Measurements from ENCODE around the gene MT1M. TPM values are rescaled to one million over a fixed set of nuclear protein-coding genes. Genes with fewer than 3 reads are reported as not detected.

The MT1M gene
- total and polyA plus RNA-seq, 4 donors, result 4.0 to 10.5 (median 5.4) TPM

DNA sequence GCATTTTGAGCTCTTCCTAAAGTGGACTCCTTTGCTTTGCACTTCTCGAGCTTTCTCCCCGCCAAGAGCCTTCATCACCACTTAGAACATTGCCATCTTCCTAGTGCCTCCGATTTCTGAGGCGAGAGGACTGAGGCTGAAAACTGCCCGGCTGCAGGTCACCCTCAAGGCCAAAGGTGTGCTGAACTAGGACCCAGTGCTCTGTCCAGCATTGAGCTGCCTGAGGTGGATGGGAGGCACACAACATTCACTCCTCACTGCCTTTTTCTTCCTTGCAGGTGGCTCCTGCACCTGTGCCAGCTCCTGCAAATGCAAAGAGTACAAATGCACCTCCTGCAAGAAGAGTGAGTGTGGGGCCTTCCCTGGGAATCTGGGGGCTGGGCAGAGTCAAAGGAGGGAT is 11.4 kb downstream of the MT1M start:
- peaks cover 11% of the 10 kb centered on the region for H3K4me1 ChIP-seq (ENCODE audit: control insufficient read depth, insufficient read depth, low read length)
- H3K27me3 ChIP-seq (ENCODE audit: control insufficient read depth, insufficient read depth, low read length), result peaks cover 91% of the 10 kb centered on the region
- 53% methylated on average over 5 of the region's 5 CpGs for WGBS (ENCODE audit: insufficient coverage)
- DNase-seq (ENCODE audit: low read depth in 4 of 6, low spot score in 6 of 6), result no peak
- H3K9me3 ChIP-seq (ENCODE audit: control insufficient read depth, insufficient read depth, low read length), result no peaks in the 10 kb centered on the region
- no peak overlapping the region for H3K27ac ChIP-seq (ENCODE audit: low read depth, low read length)
- H3K4me3 ChIP-seq (ENCODE audit: low read depth, low read length), result no peak overlapping the region
- H3K36me3 ChIP-seq (ENCODE audit: control insufficient read depth, insufficient read depth, low read length), result no peaks in the 10 kb centered on the region

DNA sequence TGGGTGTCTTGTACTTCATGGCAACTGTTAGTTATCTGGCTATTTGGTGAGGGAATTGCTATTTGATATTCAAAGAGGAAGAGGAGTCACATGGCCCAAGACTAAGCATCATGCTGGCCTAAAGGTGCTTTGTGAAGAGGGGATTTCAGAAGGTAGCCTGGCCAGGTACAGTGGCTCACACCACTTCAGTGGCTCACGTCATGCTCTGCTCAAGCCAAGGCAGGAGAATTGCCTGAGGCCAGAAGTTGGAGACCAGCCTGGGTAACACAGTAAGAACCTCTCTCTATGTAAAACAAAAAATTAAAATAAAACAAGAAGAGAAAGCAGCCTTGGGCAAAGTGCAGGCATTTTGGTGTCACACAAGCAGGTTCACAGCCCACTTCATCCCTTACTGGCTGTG is 12.9 kb downstream of the MT1M start:
- WGBS (ENCODE audit: insufficient coverage), result no CpG with 5 or more reads among the region's 1 CpG
- no peak for DNase-seq (ENCODE audit: low read depth in 4 of 6, low spot score in 6 of 6)
- no peak overlapping the region for H3K4me3 ChIP-seq (ENCODE audit: low read depth, low read length)
- peaks cover 10% of the 10 kb centered on the region for H3K4me1 ChIP-seq (ENCODE audit: control insufficient read depth, insufficient read depth, low read length)
- no peaks in the 10 kb centered on the region for H3K36me3 ChIP-seq (ENCODE audit: control insufficient read depth, insufficient read depth, low read length)
- no peak overlapping the region for H3K27ac ChIP-seq (ENCODE audit: low read depth, low read length)
- H3K9me3 ChIP-seq (ENCODE audit: control insufficient read depth, insufficient read depth, low read length), result no peaks in the 10 kb centered on the region
- peaks cover 83% of the 10 kb centered on the region for H3K27me3 ChIP-seq (ENCODE audit: control insufficient read depth, insufficient read depth, low read length)

DNA sequence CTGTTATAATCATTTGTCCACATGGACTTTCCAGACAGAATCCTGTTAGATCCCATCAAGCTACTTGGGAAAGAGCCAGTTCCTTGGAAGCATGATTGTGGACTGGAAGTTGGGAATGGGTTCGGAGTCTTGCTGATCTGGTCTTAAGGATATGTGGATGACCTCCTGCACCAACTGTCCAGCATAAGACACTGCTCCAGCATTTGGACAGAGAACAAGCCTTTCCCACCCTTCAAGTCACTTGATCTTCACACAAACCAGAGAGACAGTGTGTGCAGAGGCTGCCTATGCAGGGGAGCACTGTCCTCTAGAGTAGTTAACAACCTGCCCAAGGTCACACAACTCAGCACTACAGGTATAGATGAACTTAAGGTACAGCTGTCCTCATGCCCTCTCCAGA is 13.4 kb downstream of the MT1M start:
- H3K36me3 ChIP-seq (ENCODE audit: control insufficient read depth, insufficient read depth, low read length), result no peaks in the 10 kb centered on the region
- no peak overlapping the region for H3K27ac ChIP-seq (ENCODE audit: low read depth, low read length)
- no CpG with 5 or more reads among the region's 1 CpG for WGBS (ENCODE audit: insufficient coverage)
- no peaks in the 10 kb centered on the region for H3K9me3 ChIP-seq (ENCODE audit: control insufficient read depth, insufficient read depth, low read length)
- H3K4me3 ChIP-seq (ENCODE audit: low read depth, low read length), result no peak overlapping the region
- no peak for DNase-seq (ENCODE audit: low read depth in 4 of 6, low spot score in 6 of 6)
- H3K27me3 ChIP-seq (ENCODE audit: control insufficient read depth, insufficient read depth, low read length), result peaks cover 78% of the 10 kb centered on the region
- H3K4me1 ChIP-seq (ENCODE audit: control insufficient read depth, insufficient read depth, low read length), result peaks cover 10% of the 10 kb centered on the region

DNA sequence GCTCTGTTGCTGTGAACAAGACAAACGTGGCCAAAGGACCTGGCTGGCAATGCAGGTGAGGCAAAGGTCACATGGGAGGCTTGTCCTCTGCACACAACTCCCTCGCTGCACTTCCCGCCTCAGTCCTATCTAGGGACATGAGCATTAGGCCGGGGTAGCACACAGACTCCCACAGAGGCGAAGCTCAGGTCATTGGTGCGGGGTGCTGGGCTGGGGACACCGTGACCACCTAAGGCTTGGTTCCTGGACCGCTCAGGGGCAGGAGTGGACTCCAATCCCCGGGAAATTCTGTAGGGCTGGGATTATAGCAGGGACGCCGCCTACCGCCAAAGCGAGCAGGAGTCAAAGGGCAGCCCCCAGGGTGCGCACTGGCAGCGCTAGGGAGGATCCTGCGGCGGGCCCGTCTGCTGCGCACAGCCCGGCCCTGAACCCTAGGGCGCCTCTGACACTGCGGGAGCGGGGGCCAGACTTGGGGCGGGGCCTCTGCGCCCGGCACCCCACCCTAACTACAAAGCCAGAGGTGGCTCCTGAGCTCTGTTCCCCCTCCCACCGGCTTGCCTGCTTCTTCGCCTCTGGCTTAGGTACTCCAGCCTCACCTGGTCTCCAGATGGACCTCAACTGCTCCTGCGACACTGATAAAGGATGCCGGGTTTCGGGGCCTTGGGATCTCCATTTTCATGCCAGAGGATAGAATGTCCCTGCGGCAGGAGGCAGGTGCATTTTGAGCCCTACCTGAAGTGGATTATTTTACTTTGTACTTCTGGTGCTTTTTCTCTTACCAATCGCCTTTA is 15.4 kb downstream of the MT1M start:
- DNase-seq (ENCODE audit: low read depth in 4 of 6, low spot score in 6 of 6), result no peak
- H3K4me1 ChIP-seq (ENCODE audit: control insufficient read depth, insufficient read depth, low read length), result peaks cover 10% of the 10 kb centered on the region
- no peaks in the 10 kb centered on the region for H3K36me3 ChIP-seq (ENCODE audit: control insufficient read depth, insufficient read depth, low read length)
- no peaks in the 10 kb centered on the region for H3K9me3 ChIP-seq (ENCODE audit: control insufficient read depth, insufficient read depth, low read length)
- no peak overlapping the region for H3K4me3 ChIP-seq (ENCODE audit: low read depth, low read length)
- no peak overlapping the region for H3K27ac ChIP-seq (ENCODE audit: low read depth, low read length)
- peaks cover 68% of the 10 kb centered on the region for H3K27me3 ChIP-seq (ENCODE audit: control insufficient read depth, insufficient read depth, low read length)
- WGBS (ENCODE audit: insufficient coverage), result 27% methylated on average over 31 of the region's 33 CpGs

DNA sequence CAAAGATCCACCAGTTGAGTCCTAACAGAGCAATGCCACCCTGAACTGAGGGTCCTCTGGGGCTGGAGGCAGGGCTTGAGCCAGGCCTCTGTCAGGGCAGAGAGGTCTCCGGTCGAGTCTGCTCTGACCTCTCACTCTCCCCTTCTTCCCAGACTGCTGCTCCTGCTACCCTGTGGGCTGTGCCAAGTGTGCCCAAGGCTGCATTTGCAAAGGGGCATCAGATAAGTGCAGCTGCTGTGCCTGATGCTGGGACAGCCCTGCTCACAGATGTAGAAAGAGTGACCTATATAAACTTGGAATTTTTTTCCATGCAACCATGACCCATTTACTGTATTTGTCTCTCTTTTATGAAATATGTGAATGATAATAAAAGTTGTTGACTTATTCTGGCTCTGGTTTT is 16.8 kb downstream of the MT1M start:
- 95% methylated on average over 2 of the region's 2 CpGs for WGBS (ENCODE audit: insufficient coverage)
- H3K9me3 ChIP-seq (ENCODE audit: control insufficient read depth, insufficient read depth, low read length), result no peaks in the 10 kb centered on the region
- H3K36me3 ChIP-seq (ENCODE audit: control insufficient read depth, insufficient read depth, low read length), result no peaks in the 10 kb centered on the region

DNA sequence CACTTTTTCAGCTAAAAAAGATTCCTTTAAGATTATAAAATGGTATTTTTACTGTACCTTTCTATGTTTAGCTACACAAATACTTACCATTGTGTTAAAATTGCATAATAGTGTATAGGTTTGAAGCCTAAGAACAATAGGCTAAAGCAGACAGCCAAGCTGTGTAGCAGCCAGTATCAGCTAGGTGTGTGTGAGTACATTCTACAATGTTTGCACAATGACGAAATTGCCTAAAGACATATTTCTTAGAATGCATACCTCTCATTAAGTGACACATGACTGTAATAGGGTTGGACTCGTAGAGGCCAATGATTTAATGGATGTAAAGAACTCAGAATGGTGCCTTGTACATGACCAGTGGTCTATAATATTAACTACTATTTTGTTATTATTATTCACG is 17.4 kb downstream of the MT1M start:
- peaks cover 49% of the 10 kb centered on the region for H3K27me3 ChIP-seq (ENCODE audit: control insufficient read depth, insufficient read depth, low read length)
- no peak for DNase-seq (ENCODE audit: low read depth in 4 of 6, low spot score in 6 of 6)
- H3K36me3 ChIP-seq (ENCODE audit: control insufficient read depth, insufficient read depth, low read length), result no peaks in the 10 kb centered on the region
- H3K4me3 ChIP-seq (ENCODE audit: low read depth, low read length), result no peak overlapping the region
- no CpG with 5 or more reads among the region's 3 CpGs for WGBS (ENCODE audit: insufficient coverage)
- no peak overlapping the region for H3K27ac ChIP-seq (ENCODE audit: low read depth, low read length)
- no peaks in the 10 kb centered on the region for H3K9me3 ChIP-seq (ENCODE audit: control insufficient read depth, insufficient read depth, low read length)
- no peaks in the 10 kb centered on the region for H3K4me1 ChIP-seq (ENCODE audit: control insufficient read depth, insufficient read depth, low read length)

More for the DNA sequence above, 16.8 kb downstream of the MT1M start:
- no peaks in the 10 kb centered on the region for H3K4me1 ChIP-seq (ENCODE audit: control insufficient read depth, insufficient read depth, low read length)
- H3K27me3 ChIP-seq (ENCODE audit: control insufficient read depth, insufficient read depth, low read length), result peaks cover 54% of the 10 kb centered on the region
- no peak for DNase-seq (ENCODE audit: low read depth in 4 of 6, low spot score in 6 of 6)
- no peak overlapping the region for H3K4me3 ChIP-seq (ENCODE audit: low read depth, low read length)
- no peak overlapping the region for H3K27ac ChIP-seq (ENCODE audit: low read depth, low read length)

DNA sequence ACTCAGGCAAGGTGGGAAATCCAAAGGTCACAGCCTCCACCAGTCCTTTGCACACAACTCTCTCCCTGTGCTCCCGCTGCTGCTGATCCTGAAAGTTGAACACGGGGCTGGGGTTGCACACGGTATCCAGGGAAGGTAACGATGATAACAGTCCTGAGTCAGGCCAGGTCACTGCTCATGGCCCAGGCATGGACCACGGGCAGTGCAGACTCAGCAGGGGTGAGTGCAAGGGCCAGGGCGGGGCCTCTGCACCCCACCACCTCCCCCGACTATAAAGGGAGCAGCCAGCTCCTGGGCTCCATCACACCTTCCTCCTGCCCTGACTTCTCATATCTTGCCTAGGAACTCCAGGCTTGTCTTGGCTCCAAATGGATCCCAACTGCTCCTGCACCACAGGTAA is 19.1 kb downstream of the MT1M start, which contains the start of gene MT1B:
MT1B (plus strand) TSS at position 301 of the 400 bp plus-strand sequence; CDS start at position 369, 68 bp downstream.
- Histone ChIP-seq H3K27ac (ENCODE audit: low read depth, low read length) (no peak within 1 kb of the TSS), H3K27me3 (ENCODE audit: control insufficient read depth, insufficient read depth, low read length) (peaks cover 31% of the 10 kb centered on the region), H3K9me3 (ENCODE audit: control insufficient read depth, insufficient read depth, low read length) (no peaks in the 10 kb centered on the region), H3K36me3 (ENCODE audit: control insufficient read depth, insufficient read depth, low read length) (no peaks in the 10 kb centered on the region), H3K4me1 (ENCODE audit: control insufficient read depth, insufficient read depth, low read length) (no peaks in the 10 kb centered on the region), H3K4me3 (ENCODE audit: low read depth, low read length) (no peak within 1 kb of the TSS)
- 64% methylated on average over 7 of the region's 7 CpGs for WGBS (ENCODE audit: insufficient coverage)
- no peak for DNase-seq (ENCODE audit: low read depth in 4 of 6, low spot score in 6 of 6)

DNA sequence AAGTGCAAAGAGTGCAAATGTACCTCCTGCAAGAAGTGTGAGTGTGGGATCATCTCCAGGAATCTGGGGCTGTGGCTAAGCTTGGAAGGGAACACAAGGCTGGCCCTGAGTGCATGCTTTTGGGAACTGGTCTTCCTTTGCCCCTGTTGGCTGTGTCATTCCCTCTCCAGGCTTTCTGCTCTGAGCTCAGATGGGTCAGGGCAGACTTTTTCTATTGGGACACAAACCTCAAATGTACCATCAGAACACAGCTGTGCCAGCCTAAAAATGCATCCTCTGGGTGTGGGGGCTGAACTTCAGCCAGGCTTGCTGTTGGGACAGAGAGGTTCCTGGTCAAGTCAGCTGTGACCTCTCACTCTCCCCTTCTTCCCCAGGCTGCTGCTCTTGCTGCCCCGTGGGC is 20.1 kb downstream of the MT1M start:
- Histone ChIP-seq H3K4me3 (ENCODE audit: low read depth, low read length) (no peak overlapping the region), H3K9me3 (ENCODE audit: control insufficient read depth, insufficient read depth, low read length) (no peaks in the 10 kb centered on the region), H3K27ac (ENCODE audit: low read depth, low read length) (no peak overlapping the region), H3K27me3 (ENCODE audit: control insufficient read depth, insufficient read depth, low read length) (peaks cover 21% of the 10 kb centered on the region), H3K4me1 (ENCODE audit: control insufficient read depth, insufficient read depth, low read length) (peaks cover 6% of the 10 kb centered on the region), H3K36me3 (ENCODE audit: control insufficient read depth, insufficient read depth, low read length) (no peaks in the 10 kb centered on the region)
- DNase-seq (ENCODE audit: low read depth in 4 of 6, low spot score in 6 of 6), result no peak
- 58% methylated on average over 1 of the region's 1 CpG for WGBS (ENCODE audit: insufficient coverage)

DNA sequence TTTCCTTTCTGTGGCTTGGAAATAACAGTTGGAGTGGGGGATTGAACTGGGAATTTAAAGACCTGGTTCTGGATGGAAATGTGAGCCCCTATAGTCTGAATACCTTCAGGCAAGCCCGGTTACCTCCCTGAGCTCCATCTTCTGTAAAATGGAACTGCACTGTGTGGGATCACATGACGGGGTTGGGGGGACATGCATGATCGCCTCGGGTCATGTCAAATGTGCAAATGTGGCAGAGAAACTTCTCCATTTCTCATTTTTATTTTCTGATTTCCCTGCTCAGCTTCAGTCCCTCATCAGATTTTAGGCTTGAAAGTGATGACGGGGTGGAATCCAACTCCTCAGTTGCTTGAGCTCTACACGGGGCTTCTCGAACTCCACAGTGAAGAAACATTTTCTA is 20.8 kb downstream of the MT1M start:
- H3K27me3 ChIP-seq (ENCODE audit: control insufficient read depth, insufficient read depth, low read length), result peaks cover 20% of the 10 kb centered on the region
- 96% methylated on average over 4 of the region's 7 CpGs for WGBS (ENCODE audit: insufficient coverage)
- H3K27ac ChIP-seq (ENCODE audit: low read depth, low read length), result no peak overlapping the region
- peaks cover 12% of the 10 kb centered on the region for H3K4me1 ChIP-seq (ENCODE audit: control insufficient read depth, insufficient read depth, low read length)
- H3K36me3 ChIP-seq (ENCODE audit: control insufficient read depth, insufficient read depth, low read length), result no peaks in the 10 kb centered on the region
- no peaks in the 10 kb centered on the region for H3K9me3 ChIP-seq (ENCODE audit: control insufficient read depth, insufficient read depth, low read length)
- DNase-seq (ENCODE audit: low read depth in 4 of 6, low spot score in 6 of 6), result no peak
- no peak overlapping the region for H3K4me3 ChIP-seq (ENCODE audit: low read depth, low read length)
